HG03575 (cell line): Measurements from ENCODE around the gene RAMACL.

Source experiments
- ATAC-seq: cut with Tn5 transposase; IDR thresholded peaks from one replicate; pipeline ENCODE4 v1.9.1; 2021; ENCODE audit not compliant: unreplicated experiment, insufficient number of reproducible peaks, low FRiP score; ENCODE audit errors: extremely low read depth

The RAMACL gene

GRCh38 chr6:166598441-166599138 lies 12.1 kb upstream of the RAMACL start:
- ATAC-seq: no peak

- ATAC-seq: no peak
Measured at GRCh38 chr6:166597711-166598440, 11.4 kb upstream of the RAMACL start.

GRCh38 chr6:166596776-166597507 lies 10.5 kb upstream of the RAMACL start:
- no peak for ATAC-seq

- ATAC-seq: no peak
Measured at GRCh38 chr6:166595949-166596348, 9.5 kb upstream of the RAMACL start.

GRCh38 chr6:166595061-166595780 lies 8.7 kb upstream of the RAMACL start:
- ATAC-seq: no peak

- ATAC-seq: no peak
Measured at GRCh38 chr6:166592821-166593220, 6.3 kb upstream of the RAMACL start.

- ATAC-seq: no peak
Measured at GRCh38 chr6:166591961-166592520, 5.6 kb upstream of the RAMACL start.

- no peak for ATAC-seq
Measured at GRCh38 chr6:166591026-166591425, 4.5 kb upstream of the RAMACL start.

- no peak for ATAC-seq
Measured at GRCh38 chr6:166589786-166590574, 3.5 kb upstream of the RAMACL start.

GRCh38 chr6:166589337-166589731 lies 2.9 kb upstream of the RAMACL start:
- ATAC-seq: no peak

- ATAC-seq: no peak
Measured at GRCh38 chr6:166588691-166589336, 2.3 kb upstream of the RAMACL start.

- ATAC-seq: peak; percentile 69
Measured at GRCh38 chr6:166587631-166588413, 1.3 kb upstream of the RAMACL start.

- ATAC-seq: no peak
Measured at GRCh38 chr6:166584853-166585429, 1.5 kb downstream of the RAMACL start.

GRCh38 chr6:166584155-166584554 lies 2.3 kb downstream of the RAMACL start:
- ATAC-seq: no peak

GRCh38 chr6:166583230-166583965 lies 3.1 kb downstream of the RAMACL start:
- ATAC-seq: no peak

GRCh38 chr6:166582258-166582657 lies 4.2 kb downstream of the RAMACL start:
- no peak for ATAC-seq
